ENCODE measurements around the gene HDAC1.

HDAC1 gene

GRCh38 chr1:32330558-32331151 lies 38.8 kb downstream of the HDAC1 start:
- no peak for DNase-seq (ENCODE audit: low read depth in 2 of 2)

- no peak for DNase-seq (ENCODE audit: low read depth in 2 of 2)
Measured at GRCh38 chr1:32331549-32331948, 39.7 kb downstream of the HDAC1 start.

GRCh38 chr1:32332290-32333079 lies 40.6 kb downstream of the HDAC1 start:
- DNase-seq (ENCODE audit: low read depth in 2 of 2) = no peak

- no peak for DNase-seq (ENCODE audit: low read depth in 2 of 2)
Measured at GRCh38 chr1:32333251-32333963, 41.5 kb downstream of the HDAC1 start.

- no peak for DNase-seq (ENCODE audit: low read depth in 2 of 2)
Measured at GRCh38 chr1:32334274-32334861, 42.5 kb downstream of the HDAC1 start.

GRCh38 chr1:32334864-32335534 lies 43.1 kb downstream of the HDAC1 start:
- no peak for DNase-seq (ENCODE audit: low read depth in 2 of 2)

GRCh38 chr1:32335535-32335789 lies 43.6 kb downstream of the HDAC1 start:
- no peak for DNase-seq (ENCODE audit: low read depth in 2 of 2)

- DNase-seq (ENCODE audit: low read depth in 2 of 2) = peak; percentile 57 to 61
Measured at GRCh38 chr1:32335790-32336590, 44.1 kb downstream of the HDAC1 start, which contains the start of gene MARCKSL1. TSS of gene MARCKSL1 (minus strand) at chr1:32336233. CDS start at chr1:32336033, 200 bp downstream.

- no peak for DNase-seq (ENCODE audit: low read depth in 2 of 2)
Measured at GRCh38 chr1:32336591-32336932, 44.7 kb downstream of the HDAC1 start.

GRCh38 chr1:32336963-32337675 lies 45.2 kb downstream of the HDAC1 start:
- DNase-seq (ENCODE audit: low read depth in 2 of 2) = no peak

- no peak for DNase-seq (ENCODE audit: low read depth in 2 of 2)
Measured at GRCh38 chr1:32337855-32338636, 46.2 kb downstream of the HDAC1 start.

GRCh38 chr1:32338637-32339145 lies 46.8 kb downstream of the HDAC1 start:
- DNase-seq (ENCODE audit: low read depth in 2 of 2) = no peak

- no peak for DNase-seq (ENCODE audit: low read depth in 2 of 2)
Measured at GRCh38 chr1:32339363-32339978, 47.6 kb downstream of the HDAC1 start.

- DNase-seq (ENCODE audit: low read depth in 2 of 2) = no peak
Measured at GRCh38 chr1:32341186-32341757, 49.4 kb downstream of the HDAC1 start.

GRCh38 chr1:32341971-32342370 lies 50.1 kb downstream of the HDAC1 start:
- DNase-seq (ENCODE audit: low read depth in 2 of 2) = no peak

GRCh38 chr1:32342704-32343103 lies 50.8 kb downstream of the HDAC1 start:
- DNase-seq (ENCODE audit: low read depth in 2 of 2) = no peak

GRCh38 chr1:32345289-32345827 lies 53.5 kb downstream of the HDAC1 start:
- no peak for DNase-seq (ENCODE audit: low read depth in 2 of 2)

GRCh38 chr1:32346532-32347157 lies 54.8 kb downstream of the HDAC1 start:
- DNase-seq (ENCODE audit: low read depth in 2 of 2) = no peak

Data from fibroblast of skin of left quadriceps (primary cell).